Measurements from ENCODE around the gene CLEC4D.

GRCh38 chr12:8483079-8483478 lies 30.2 kb upstream of the CLEC4D start:
- no peak for TF ChIP-seq EZH2 (IDR thresholded peaks at IDR 0.05; ENCODE audit: insufficient read depth, poor library complexity, severe bottlenecking)
- no peak for TF ChIP-seq EZH2phosphoT487 (IDR thresholded peaks at IDR 0.05; ENCODE audit: insufficient read depth, low read depth)

Data from GM23248 (cell line).